GM19043 (cell line): ENCODE measurements around the gene SNCA.

Experiments
- ATAC-seq: cut with Tn5 transposase; IDR thresholded peaks from one replicate; pipeline ENCODE4 v1.9.1; 2021; ENCODE audit warnings: low read depth; ENCODE audit not compliant: unreplicated experiment

Gene SNCA

DNA sequence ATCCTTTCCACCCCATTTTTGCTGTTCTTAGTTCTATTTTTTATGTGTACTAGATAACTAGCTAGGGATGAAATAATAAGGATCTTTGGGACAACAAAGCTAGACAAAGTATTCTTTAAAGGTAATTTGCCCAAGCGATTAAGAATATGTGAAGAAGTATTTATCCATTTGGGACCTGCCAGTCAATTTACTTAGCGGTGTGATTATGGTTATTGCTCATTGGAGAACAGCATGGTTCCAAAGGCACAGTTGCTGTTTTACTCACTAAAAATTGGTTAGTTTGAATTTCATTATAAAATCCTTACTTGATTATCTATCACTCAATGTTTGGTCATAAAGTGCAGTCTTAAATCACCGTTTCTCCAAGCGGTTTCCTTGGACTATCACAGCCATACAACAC is 124.1 kb downstream of the SNCA start:
- ATAC-seq: no peak

DNA sequence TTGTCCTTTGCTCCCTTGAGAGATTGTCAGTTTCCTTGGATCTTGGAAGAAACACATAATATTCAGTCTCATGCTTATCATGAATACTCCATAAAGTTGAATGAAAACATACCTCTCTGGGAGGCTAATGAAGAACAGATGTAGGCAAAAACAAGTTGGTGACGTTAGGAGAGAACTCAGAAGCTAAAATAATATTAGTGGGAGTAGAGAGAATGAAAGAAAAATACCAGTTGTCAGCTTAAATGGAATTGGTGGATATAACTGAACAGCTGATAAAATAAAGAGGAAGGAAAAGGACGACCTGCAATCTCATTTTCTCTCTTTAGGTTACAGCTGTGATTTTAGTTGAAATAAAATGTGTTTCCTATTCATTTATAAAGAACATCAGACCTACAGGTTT is 124.8 kb downstream of the SNCA start:
- no peak for ATAC-seq

DNA sequence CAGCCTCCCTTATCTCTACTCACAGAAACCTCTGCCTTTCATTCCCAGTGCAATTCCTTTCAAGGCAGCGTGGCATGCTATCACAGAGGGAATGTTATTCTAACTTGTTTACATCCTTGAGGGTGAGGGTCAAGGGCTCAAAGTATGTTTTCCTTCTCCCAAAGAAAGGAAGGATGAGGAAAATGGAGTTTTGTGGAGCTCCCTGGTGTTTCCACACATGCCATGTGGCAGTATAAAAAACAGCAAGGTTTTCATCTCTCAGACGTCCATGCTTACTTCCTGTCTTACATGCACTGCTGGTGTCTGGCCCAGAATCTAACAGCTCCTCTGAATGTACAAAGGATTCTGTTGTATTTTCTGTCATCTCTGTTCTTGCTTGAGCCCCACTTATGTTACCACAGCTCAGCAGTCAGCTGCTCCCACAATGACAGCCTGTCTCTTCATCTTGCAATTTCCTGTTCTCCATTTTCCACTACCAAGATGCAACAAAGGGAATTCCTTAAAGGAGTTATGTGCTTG is 128.0 kb downstream of the SNCA start:
- ATAC-seq: no peak

DNA sequence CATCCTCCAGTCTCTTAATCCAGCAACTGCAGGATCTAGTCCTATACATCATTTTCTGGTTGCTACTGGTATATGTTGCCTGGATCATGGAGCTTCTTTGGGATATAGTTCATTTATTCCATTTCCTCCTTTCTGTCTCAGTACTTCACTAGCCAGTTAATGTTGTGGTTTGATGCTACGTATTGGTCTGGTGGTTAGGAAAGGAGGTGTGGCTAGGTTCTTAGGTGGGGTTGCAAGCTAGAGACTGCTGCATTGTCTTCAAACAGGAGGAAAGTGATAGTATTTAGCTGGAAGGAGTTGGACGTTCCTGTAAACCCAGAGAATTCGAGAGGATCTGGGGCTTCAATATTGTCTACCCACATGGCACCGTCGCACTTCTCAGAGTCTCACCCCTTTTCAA is 129.5 kb downstream of the SNCA start:
- no peak for ATAC-seq

DNA sequence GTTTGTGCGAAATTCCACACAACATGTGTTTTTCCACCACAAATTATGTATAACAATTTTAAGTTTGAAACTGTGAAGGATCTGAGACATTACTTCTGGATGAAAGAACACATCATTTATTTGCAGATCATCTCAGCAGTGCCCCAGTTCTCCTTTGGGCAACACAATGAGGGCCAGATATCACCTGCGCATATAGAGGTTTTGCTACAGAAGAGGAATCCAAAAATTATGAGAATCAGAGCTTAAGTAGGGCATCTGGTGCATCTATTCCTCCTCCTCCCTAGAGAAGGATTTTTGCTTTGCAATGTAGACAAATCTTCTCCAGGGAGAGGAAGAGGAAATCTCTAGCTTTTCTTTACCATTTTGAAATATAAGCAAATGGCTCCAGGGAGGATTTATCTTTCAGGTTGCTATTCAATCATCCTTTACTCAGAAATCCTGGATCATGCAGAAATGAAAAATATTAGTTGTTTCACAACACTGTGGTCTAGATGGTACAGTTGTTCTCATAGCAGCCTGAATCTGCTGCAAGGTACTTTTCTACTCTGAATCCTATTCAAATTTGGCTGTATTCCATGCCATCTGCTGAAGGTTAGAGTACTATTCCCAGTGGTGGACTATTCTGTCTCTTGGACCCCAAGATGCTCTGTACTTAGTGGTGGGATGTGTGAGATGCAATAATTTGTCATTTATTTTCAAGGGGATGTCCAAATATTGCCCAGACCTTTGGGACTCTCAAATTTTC is 132.1 kb downstream of the SNCA start:
- ATAC-seq: no peak

DNA sequence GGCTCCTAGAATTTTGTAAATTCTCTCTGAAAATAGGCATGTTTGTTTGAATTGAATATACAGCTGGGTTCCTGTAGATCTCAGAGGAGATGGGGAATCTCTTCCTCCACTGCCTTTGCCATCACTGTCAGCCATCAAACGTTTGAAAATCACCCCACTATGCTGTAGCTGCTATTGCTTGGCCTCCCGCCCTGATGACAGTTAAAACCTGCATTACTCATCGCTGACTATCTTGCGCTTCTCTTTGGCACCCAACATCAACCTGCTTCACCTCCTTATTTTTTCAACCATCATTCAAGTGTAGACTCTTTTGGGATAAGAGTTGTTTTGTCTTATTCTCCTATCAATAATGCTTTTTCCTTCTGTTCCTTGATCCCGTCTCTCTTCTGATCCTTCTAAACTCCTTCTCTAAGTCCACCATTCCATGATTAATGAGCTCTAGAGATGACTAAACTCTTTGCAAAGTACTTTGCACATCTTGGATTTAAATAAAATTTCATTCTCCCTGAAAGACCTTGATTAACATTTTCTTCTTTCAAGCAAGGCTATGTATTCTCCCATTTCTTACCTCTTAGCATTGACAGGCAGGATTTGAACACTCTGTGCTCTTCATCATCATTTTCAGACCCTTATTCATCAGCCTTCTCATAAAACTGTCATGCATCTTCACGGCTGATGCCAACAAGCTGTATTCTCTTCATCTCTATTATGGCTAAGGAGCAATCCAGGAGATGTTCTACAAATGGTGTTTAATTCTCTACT is 133.0 kb downstream of the SNCA start:
- no peak for ATAC-seq

DNA sequence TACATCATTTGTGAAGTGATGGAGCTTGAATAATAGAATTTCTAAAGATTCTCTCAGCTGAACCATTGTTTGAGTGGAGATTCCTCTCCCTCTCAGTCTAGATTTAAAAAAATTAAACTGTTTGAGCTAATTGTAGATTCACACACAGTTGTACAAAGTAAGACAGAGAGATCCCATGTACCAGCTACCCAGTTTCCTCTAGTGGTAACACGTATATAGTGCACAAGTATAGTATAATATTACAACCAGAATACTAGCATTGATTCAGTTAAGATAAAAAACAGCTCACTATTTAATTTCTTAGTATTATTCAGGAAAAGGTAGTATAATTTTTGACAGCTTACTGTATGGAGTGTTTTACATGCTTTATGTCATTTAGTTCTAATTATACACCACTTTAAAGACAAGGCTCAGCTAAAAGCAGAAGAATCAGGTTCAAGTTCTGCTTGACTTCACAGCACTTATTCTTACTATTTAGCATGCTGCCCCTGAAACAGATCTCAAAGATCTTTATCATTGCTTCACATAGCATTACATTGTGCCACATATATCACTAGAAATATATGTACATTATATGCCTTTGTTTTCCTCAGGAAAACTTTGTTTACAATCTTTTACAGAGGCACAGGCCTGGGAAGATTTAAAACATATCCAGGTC is 136.1 kb downstream of the SNCA start:
- no peak for ATAC-seq

DNA sequence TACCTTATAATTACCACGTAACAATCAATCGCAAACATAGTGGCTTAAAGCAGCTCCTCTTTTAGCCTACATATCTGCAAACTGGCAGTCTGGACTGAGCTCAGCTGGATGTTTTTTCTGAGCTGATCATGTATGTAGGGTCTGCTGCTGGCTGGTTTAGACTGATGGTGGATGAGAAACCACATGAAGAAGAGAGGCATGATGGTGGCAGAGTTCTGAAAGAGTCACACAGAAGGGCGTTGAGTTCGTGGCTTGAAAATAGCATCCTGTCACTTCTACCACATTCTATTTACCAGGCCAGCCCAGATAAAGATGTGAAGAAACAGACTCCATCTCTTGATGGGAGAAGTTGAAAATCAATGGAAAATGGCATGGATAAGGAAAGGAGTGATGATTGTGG is 151.3 kb downstream of the SNCA start:
- ATAC-seq: no peak

DNA sequence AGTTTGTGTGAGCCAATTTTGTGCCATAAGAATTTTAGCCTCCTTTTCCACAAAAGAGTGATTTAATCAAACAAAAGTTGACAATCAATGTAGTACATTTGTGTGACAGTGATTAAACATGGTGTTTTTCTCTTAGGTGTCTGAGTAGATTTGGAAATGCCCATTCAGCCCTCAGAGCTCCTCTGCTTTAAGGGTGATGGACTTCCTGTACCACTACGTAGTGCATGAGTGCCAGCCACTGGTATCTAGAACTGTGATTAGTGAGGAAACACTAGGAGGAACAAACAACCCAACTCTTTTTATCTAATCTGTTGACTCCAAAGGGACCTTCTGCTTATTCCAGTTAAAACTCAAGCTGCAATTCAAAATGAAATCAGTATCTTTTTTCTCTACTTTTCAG is 151.7 kb downstream of the SNCA start:
- ATAC-seq: no peak

DNA sequence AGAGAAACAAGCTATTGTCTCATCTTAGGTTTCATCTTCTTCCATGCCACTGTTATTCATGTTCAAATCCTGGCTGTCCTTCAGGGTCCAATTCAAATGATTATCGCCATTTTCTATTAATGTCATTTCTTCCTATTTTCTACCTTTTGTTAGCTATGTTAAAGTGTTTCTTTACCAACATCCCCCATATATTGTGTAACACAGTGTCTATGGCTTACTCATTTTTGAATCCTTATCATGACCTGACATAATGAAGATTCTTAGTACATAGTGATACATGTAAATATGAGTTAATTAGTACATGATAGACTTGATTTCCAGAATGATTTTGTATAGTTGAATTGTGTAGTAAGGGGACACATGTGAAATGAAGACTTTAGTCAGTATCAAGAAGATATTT is 152.4 kb downstream of the SNCA start:
- no peak for ATAC-seq

DNA sequence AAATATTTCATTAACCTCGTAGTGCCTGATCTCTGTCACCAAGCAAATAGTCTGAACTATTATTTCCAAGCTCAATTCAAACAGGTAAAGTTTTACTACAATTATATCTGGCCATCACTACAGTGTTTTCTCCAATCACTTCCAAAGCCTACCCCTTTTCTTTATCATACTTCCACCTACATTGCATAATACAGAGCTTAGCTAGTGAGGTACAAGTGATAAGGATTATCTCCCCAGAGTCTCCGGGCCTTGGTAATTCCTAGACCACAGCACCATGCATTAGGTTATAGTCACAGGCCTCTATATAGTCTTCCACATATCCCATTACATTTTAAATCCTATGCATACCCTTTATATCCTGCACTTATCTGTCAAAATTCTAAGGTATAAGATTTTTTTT is 154.2 kb downstream of the SNCA start:
- no peak for ATAC-seq

DNA sequence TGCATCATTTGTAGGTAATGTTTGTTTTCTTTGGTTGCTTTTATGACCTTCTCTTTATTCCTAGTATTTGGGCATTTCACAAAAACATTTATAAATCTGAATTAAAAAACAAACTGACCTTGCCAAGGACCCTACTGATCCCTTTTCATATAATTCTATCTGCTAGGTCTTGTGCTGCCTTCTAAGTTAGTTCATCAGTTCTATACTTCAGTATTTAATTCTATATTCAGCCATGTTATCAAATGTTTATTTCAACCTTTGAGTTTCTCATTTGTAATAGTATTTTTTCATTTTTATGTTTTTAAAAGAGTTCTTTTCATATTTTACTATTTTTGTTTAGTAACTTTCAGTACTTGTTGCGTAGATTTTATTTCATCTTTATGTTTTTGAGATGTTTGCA is 155.3 kb downstream of the SNCA start:
- no peak for ATAC-seq

DNA sequence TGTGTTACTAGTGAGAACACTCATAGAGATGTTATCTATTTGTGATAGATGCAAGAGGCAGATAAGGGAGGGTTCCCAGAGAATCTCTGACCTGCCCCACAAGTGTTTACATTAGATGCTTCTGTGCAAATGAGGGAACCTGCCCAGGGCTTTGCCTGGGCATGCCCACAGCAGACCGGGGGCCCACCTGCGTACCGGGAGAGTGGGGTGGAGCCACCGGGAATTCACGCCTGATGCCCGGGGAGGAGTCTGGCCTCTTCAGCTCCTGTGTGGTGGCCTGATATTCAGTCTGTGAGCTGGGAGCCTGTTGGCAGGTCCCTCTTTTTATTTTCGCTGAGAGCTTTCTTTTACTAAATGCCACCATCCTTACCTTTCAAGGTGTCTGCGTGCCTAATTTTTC is 155.7 kb downstream of the SNCA start:
- no peak for ATAC-seq

DNA sequence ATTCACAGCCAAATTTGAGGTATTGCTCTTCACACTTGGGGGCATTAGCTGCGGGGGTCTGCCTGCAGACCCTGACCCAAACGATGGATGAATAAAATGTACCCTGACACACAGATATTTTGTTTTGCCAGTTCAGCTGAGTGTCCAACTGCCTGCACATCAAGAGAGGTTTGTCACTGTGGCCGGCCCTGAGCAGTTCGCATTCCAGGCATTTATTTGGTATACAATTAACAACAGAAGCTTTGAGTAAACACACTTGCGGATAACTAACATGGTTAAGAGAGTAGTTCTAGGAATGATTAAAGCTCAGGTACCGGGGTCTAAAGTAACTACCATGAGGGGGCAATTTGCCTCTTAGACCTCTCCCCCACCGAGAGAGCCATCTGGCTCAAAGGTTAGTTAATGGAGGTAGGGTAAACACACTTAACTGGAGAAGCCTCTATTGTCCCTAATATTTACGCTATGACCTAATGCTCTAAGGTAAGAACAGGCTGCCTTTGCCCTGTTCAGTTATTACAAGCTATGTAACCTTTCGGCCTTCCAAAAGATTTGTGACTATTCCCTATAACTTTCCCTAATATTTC is 162.0 kb downstream of the SNCA start:
- ATAC-seq: no peak
